Cerebellar nuclear complex (tissue), 1 donor: ENCODE measurements around the gene EPS8L2.

Experiments
- DNase-seq, 2 experiments: peaks; one replicate each; lab custom pipeline; 2025; lab: John Stamatoyannopoulos, UW

EPS8L2 gene

GRCh38 chr11:762421-763072, 56.5 kb downstream of the EPS8L2 start:
- DNase-seq, result peak in 1 of 2 experiments; percentile 44

GRCh38 chr11:763073-763463, 57.0 kb downstream of the EPS8L2 start:
- no peak for DNase-seq

GRCh38 chr11:763549-764321, 57.7 kb downstream of the EPS8L2 start:
- no peak for DNase-seq

GRCh38 chr11:764322-765024, 58.4 kb downstream of the EPS8L2 start:
- no peak for DNase-seq

GRCh38 chr11:765025-765801, 59.2 kb downstream of the EPS8L2 start:
- DNase-seq, result no peak

- no peak for DNase-seq
These were observed 59.7 kb downstream of the EPS8L2 start for GRCh38 chr11:765802-766091.

- no peak for DNase-seq
These were observed 60.3 kb downstream of the EPS8L2 start for GRCh38 chr11:766106-766935.

- DNase-seq, result no peak
These were observed 60.8 kb downstream of the EPS8L2 start for GRCh38 chr11:766936-767210.

GRCh38 chr11:767238-767637, 61.2 kb downstream of the EPS8L2 start:
- no peak for DNase-seq

- DNase-seq, result no peak
These were observed 64.0 kb downstream of the EPS8L2 start for GRCh38 chr11:769887-770641.

GRCh38 chr11:770642-771616, 64.9 kb downstream of the EPS8L2 start:
- no peak for DNase-seq

- DNase-seq, result no peak
These were observed 65.7 kb downstream of the EPS8L2 start for GRCh38 chr11:771617-772204.

- DNase-seq, result no peak
These were observed 66.7 kb downstream of the EPS8L2 start for GRCh38 chr11:772429-773390.

GRCh38 chr11:773425-773824, 67.4 kb downstream of the EPS8L2 start:
- no peak for DNase-seq

GRCh38 chr11:773830-774229, 67.8 kb downstream of the EPS8L2 start:
- no peak for DNase-seq

GRCh38 chr11:774873-775592, 69.0 kb downstream of the EPS8L2 start:
- DNase-seq, result no peak

- DNase-seq, result no peak
These were observed 70.2 kb downstream of the EPS8L2 start for GRCh38 chr11:776263-776560.
